Upper lobe of left lung (tissue), 4 donors: ENCODE data around the gene ADAMTS17.

Experiments used
- POLR2A ChIP-seq, 4 donors: fragments of 450-650 bp; IDR thresholded peaks; one replicate each; pipeline ENCODE4 v1.5.1; 2016 to 2017; ENCODE audit warnings: antibody characterized with exemption in 4 of 4, mild to moderate bottlenecking in 2 of 4
- POLR2AphosphoS5 ChIP-seq, 2 donors: sonication (generic); formaldehyde crosslinking; IDR thresholded peaks; one replicate each; pipeline ENCODE4 v1.5.1; 2017; ENCODE audit warnings: antibody characterized with exemption in 2 of 2
- TF ChIP-seq, protein P1 (sequence below), 6 experiments: fragments of 450-650 bp in 4 of 6; fragments of 200-600 bp in 2 of 6; sonication (generic) in 2 of 6; IDR thresholded peaks; one replicate each; pipeline ENCODE4 v1.5.1; 2016 to 2019; ENCODE audit warnings: antibody characterized with exemption in 6 of 6

DNA sequence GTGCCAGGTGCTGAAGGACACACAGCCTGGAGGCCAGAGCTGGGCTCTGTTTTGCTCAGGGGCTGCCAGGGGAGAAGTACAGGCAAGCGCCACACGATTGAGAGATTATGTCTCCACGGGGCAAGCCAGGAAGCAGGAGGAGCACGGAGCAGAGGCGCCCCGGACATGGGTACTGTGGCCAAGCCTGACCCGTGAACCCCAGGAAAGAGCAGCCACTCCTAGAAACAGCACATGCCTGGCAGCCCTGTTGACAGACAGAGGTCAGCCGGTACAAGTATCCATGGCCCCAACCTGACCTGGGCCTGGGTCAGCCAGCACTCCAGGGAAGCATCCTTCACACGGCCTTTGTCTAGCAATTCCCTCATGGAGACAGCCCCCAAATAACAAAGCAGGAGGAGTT lies 89.4 kb downstream of the ADAMTS17 start:
- TF ChIP-seq, protein P1, sequence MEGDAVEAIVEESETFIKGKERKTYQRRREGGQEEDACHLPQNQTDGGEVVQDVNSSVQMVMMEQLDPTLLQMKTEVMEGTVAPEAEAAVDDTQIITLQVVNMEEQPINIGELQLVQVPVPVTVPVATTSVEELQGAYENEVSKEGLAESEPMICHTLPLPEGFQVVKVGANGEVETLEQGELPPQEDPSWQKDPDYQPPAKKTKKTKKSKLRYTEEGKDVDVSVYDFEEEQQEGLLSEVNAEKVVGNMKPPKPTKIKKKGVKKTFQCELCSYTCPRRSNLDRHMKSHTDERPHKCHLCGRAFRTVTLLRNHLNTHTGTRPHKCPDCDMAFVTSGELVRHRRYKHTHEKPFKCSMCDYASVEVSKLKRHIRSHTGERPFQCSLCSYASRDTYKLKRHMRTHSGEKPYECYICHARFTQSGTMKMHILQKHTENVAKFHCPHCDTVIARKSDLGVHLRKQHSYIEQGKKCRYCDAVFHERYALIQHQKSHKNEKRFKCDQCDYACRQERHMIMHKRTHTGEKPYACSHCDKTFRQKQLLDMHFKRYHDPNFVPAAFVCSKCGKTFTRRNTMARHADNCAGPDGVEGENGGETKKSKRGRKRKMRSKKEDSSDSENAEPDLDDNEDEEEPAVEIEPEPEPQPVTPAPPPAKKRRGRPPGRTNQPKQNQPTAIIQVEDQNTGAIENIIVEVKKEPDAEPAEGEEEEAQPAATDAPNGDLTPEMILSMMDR (IDR thresholded peaks at IDR 0.05) = no peak
- no peak for TF ChIP-seq POLR2AphosphoS5 (IDR thresholded peaks at IDR 0.05)
- no peak for TF ChIP-seq POLR2A (IDR thresholded peaks at IDR 0.05)
